Uterus (tissue), 2 donors: ENCODE results near the gene HSPB6.

Experiments
- CTCF ChIP-seq, 4 experiments: fragments of 200-600 bp in 2 of 4; fragments of 450-650 bp in 2 of 4; sonication (generic) in 2 of 4; IDR thresholded peaks; one replicate each; pipeline ENCODE4 v1.5.1; 2016 to 2019; ENCODE audit warnings: antibody characterized with exemption in 4 of 4, mild to moderate bottlenecking in 2 of 4, moderate library complexity in 1 of 4
- POLR2A ChIP-seq, 2 donors: fragments of 450-650 bp; IDR thresholded peaks; one replicate each; pipeline ENCODE4 v1.6.1; 2016; ENCODE audit warnings: antibody characterized with exemption in 2 of 2, mild to moderate bottlenecking in 1 of 2, moderate library complexity in 1 of 2

- TF ChIP-seq CTCF (IDR thresholded peaks at IDR 0.05) (no peak), POLR2A (IDR thresholded peaks at IDR 0.05) (no peak)
These were observed 33.9 kb downstream of the HSPB6 start for GRCh38 chr19:35722897-35723296.
